Caco-2 (cell line): Measurements from ENCODE around the gene HOXD10. TPM values are rescaled to one million over a fixed set of nuclear protein-coding genes. Genes with fewer than 3 reads are reported as not detected.

ENCODE experiments used
- BruUV-seq: library from RNA; stranded (reverse); fragments of 400-500 nt; replicated peaks from 2 replicates; lab custom pipeline; 2021; lab: Mats Ljungman, UMichigan
- CTCF ChIA-PET: fragments of 300-600 bp; sonication (Branson Sonifier 250); formaldehyde crosslinking; loops from one replicate; lab custom pipeline; 2022; ENCODE audit warnings: antibody characterized with exemption; lab: Charles Lee
- POLR2A ChIA-PET: fragments of 300-600 bp; sonication (Branson Sonifier 250); formaldehyde crosslinking; loops from one replicate; lab custom pipeline; 2022; ENCODE audit warnings: antibody characterized with exemption; lab: Charles Lee
- DNase-seq, 2 experiments: peaks; one replicate each; pipeline versions ENCODE4 v3.0.0 to v3.0.0-alpha.2; 2020 to 2022
- H3K27me3 ChIP-seq: replicated peaks from 2 replicates; pipeline ENCODE4 v1.6.0; 2011; ENCODE audit warnings: low read length; ENCODE audit not compliant: control insufficient read depth, insufficient read depth
- H3K36me3 ChIP-seq: 2 replicates; pipeline ENCODE4 v1.5.1; 2011; ENCODE audit warnings: low read length; ENCODE audit not compliant: control insufficient read depth, insufficient read depth
- H3K4me1 ChIP-seq: fragments of 250-450 bp; sonication (Bioruptor Pico); 2 replicates; pipeline ENCODE4 v1.5.1; 2020; ENCODE audit warnings: mild to moderate bottlenecking
- H3K4me3 ChIP-seq: 2 replicates; pipeline ENCODE4 v1.5.1; 2011; ENCODE audit warnings: low read depth, mild to moderate bottlenecking, control low read depth, low read length
- H3K9me3 ChIP-seq: fragments of 250-450 bp; sonication (Bioruptor Pico); 2 replicates; pipeline ENCODE4 v1.5.1; 2020; ENCODE audit warnings: mild to moderate bottlenecking, moderate library complexity
- H3K27ac Mint-ChIP-seq: one replicate; pipeline ENCODE4 v1.8.0; 2022; ENCODE audit warnings: mixed read lengths; ENCODE audit not compliant: unreplicated experiment
- H3K27me3 Mint-ChIP-seq: one replicate; pipeline ENCODE4 v1.8.0; 2022; ENCODE audit warnings: mixed read lengths; ENCODE audit not compliant: insufficient read depth, unreplicated experiment
- H3K36me3 Mint-ChIP-seq: one replicate; pipeline ENCODE4 v1.8.0; 2022; ENCODE audit warnings: mild to moderate bottlenecking, mixed read lengths; ENCODE audit not compliant: insufficient read depth, unreplicated experiment
- H3K4me1 Mint-ChIP-seq: one replicate; pipeline ENCODE4 v1.8.0; 2022; ENCODE audit warnings: low read depth, mixed read lengths; ENCODE audit not compliant: unreplicated experiment
- H3K4me3 Mint-ChIP-seq: one replicate; pipeline ENCODE4 v1.8.0; 2022; ENCODE audit warnings: mild to moderate bottlenecking, moderate library complexity, mixed read lengths; ENCODE audit not compliant: unreplicated experiment
- H3K9me3 Mint-ChIP-seq: one replicate; pipeline ENCODE4 v1.8.0; 2022; ENCODE audit warnings: mixed read lengths; ENCODE audit not compliant: unreplicated experiment
- intact Hi-C: fragments of 100-400 bp; cut with micrococcal nuclease; formaldehyde crosslinking; loops from one replicate; pipeline ENCODE4 v1.10.0; 2022; ENCODE audit not compliant: unreplicated experiment
- total RNA-seq: library from RNA; stranded (reverse); gene quantifications from 2 replicates; pipeline ENCODE4 v1.2.3, GENCODE V29; 2022
- TF ChIP-seq, protein P1 (sequence below), 2 experiments: fragments of 200-600 bp in 1 of 2; IDR thresholded peaks; 1 replicate in 1 of 2; 2 replicates in 1 of 2; pipeline versions ENCODE4 v1.5.1 to v1.8.0; 2011 to 2022; ENCODE audit warnings: antibody characterized with exemption in 1 of 2, control low read depth in 1 of 2, inconsistent platforms in 1 of 2, low read depth in 1 of 2, low read length in 1 of 2, mild to moderate bottlenecking in 1 of 2, moderate library complexity in 1 of 2; ENCODE audit not compliant: insufficient read depth in 1 of 2, severe bottlenecking in 1 of 2, unreplicated experiment in 1 of 2

The HOXD10 gene
- total RNA-seq, 1 experiment from 2014 or later = not detected

- CTCF ChIA-PET = interaction anchor here (1.3 kb wide), 1 partner anchor 9 kb away, joined by 4 read pairs; no protein-coding TSS in a partner anchor
- BruUV-seq = no TSS peak
- peak in 1 of 2 experiments; percentile 71 for DNase-seq
- Mint-ChIP-seq H3K27me3 (peaks cover 52% of the 10 kb centered on the region), H3K9me3 (no peaks in the 10 kb centered on the region), H3K27ac (no peak overlapping the region), H3K4me1 (peaks cover 12% of the 10 kb centered on the region), H3K36me3 (peaks cover 5% of the 10 kb centered on the region), H3K4me3 (peak overlapping the region; percentile 71)
- TF ChIP-seq, protein P1, sequence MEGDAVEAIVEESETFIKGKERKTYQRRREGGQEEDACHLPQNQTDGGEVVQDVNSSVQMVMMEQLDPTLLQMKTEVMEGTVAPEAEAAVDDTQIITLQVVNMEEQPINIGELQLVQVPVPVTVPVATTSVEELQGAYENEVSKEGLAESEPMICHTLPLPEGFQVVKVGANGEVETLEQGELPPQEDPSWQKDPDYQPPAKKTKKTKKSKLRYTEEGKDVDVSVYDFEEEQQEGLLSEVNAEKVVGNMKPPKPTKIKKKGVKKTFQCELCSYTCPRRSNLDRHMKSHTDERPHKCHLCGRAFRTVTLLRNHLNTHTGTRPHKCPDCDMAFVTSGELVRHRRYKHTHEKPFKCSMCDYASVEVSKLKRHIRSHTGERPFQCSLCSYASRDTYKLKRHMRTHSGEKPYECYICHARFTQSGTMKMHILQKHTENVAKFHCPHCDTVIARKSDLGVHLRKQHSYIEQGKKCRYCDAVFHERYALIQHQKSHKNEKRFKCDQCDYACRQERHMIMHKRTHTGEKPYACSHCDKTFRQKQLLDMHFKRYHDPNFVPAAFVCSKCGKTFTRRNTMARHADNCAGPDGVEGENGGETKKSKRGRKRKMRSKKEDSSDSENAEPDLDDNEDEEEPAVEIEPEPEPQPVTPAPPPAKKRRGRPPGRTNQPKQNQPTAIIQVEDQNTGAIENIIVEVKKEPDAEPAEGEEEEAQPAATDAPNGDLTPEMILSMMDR (IDR thresholded peaks at IDR 0.05; ENCODE audit: insufficient read depth in 1 of 2, low read depth in 1 of 2, low read length in 1 of 2, severe bottlenecking in 1 of 2, unreplicated experiment in 1 of 2) = peak; percentile 75 to 82
- peak overlapping the region; percentile 43 for H3K4me3 ChIP-seq
- H3K27me3 ChIP-seq = peaks cover 21% of the 10 kb centered on the region
- peaks cover 18% of the 10 kb centered on the region; the same call in 1 of the 2 replicates for H3K4me1 ChIP-seq
- POLR2A ChIA-PET = no interaction called here
- no peaks in the 10 kb centered on the region for H3K9me3 ChIP-seq
- H3K36me3 ChIP-seq = no peaks in the 10 kb centered on the region
- intact Hi-C loops = loop anchor here (1.0 to 10.0 kb wide), 3 partner anchors 203 to 722 kb away; no protein-coding TSS in a partner anchor
Observed at GRCh38 chr2:176088048-176088936, 28.3 kb upstream of the HOXD10 start.

DNA sequence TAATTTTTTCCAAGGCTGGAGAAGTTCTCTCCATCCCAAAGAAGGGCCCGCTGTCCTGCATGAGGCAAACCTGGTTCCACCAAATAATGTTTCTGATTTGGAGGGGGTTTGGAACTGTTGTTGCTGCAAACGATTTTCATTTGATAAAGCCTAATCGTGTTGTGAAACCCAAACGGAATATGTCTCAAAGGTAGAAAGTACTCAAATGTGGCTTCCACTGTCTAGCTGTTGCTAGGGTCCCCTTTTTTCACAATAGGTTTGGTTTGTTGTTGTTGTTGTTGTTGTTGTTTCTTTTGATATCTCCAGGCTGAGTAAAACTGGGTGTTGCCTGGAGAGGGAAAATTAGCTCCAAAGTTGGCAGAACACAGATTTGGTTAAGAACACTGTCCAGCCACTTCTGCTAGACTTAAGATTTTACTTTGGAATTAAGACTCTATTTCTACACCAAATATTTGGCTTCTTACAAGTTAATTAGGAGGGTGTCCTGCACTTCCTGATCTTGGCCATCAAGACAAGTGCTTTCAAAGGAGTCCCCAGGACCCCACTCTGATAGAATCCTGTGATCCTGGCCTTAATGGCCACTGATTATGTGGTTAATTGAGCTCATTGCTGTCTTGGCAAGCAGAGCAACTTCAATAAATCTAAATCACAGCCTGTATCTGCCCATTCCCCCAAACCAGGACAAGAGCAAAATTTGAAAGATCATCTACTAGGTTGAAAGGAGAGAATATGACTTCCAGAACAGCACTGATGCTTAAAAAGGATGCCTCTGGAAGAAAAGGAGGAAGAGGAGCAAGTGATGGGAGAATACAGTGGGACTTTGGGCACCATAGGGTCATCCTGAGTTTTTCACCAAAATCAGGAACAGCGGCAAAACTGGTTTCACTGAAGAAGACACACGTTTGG lies 27.4 kb upstream of the HOXD10 start:
- Mint-ChIP-seq H3K9me3 (no peaks in the 10 kb centered on the region), H3K27me3 (peaks cover 52% of the 10 kb centered on the region), H3K27ac (no peak overlapping the region), H3K4me1 (peaks cover 12% of the 10 kb centered on the region), H3K36me3 (no peaks in the 10 kb centered on the region), H3K4me3 (no peak overlapping the region)
- Histone ChIP-seq H3K4me3 (no peak overlapping the region), H3K36me3 (no peaks in the 10 kb centered on the region), H3K27me3 (peaks cover 24% of the 10 kb centered on the region), H3K9me3 (no peaks in the 10 kb centered on the region), H3K4me1 (peaks cover 19% of the 10 kb centered on the region; the same call in 1 of the 2 replicates)
- ChIA-PET CTCF (interaction anchor here (1.3 kb wide), 1 partner anchor 8 kb away, joined by 4 read pairs; no protein-coding TSS in a partner anchor), POLR2A (no interaction called here)
- intact Hi-C loops = loop anchor here (1.0 to 10.0 kb wide), 3 partner anchors 204 to 723 kb away; no protein-coding TSS in a partner anchor
- no TSS peak for BruUV-seq
- no peak for DNase-seq
- TF ChIP-seq, protein P1 (IDR thresholded peaks at IDR 0.05; ENCODE audit: insufficient read depth in 1 of 2, low read depth in 1 of 2, low read length in 1 of 2, severe bottlenecking in 1 of 2, unreplicated experiment in 1 of 2) = no peak
